ENCODE data around the gene TRIM52.

DNA sequence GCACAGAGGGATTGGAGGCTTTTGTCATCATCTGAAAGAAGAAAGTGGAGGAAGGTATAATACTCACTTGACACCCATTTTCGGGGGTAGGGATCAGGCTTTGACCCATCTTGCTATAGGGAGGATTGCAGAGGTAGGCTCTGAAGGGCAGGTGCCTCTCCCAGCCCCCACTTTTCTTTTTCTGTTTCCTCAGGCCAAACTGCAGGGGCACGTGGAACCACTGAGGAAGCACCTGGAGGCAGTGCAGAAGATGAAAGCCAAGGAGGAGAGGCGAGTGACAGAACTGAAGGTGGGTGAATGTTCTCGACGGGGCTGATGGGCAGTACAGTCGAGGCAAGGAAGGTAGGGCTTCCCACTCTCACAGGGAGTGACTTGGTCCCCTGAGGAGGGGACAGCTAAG lies 30.4 kb downstream of the TRIM52 start:
- no peak for TF ChIP-seq YY1 (IDR thresholded peaks at IDR 0.05; ENCODE audit: borderline replicate concordance in 1 of 3, control insufficient read depth in 1 of 3, extremely low read depth in 1 of 3, insufficient read depth in 3 of 3, insufficient read length in 1 of 3, insufficient replicate concordance in 2 of 3, low read depth in 1 of 3, low read length in 2 of 3)
- TF ChIP-seq BCL6 (CRISPR knock-in tag; IDR thresholded peaks at IDR 0.05) = no peak
